GM12874 (cell line): Measurements from ENCODE around the gene CLN6.

Experiments
- CTCF ChIP-seq: IDR thresholded peaks from 2 replicates; pipeline ENCODE4 v1.5.1; 2011; ENCODE audit warnings: low read depth, mild to moderate bottlenecking, control low read depth, low read length, moderate library complexity; ENCODE audit not compliant: insufficient read depth

The CLN6 gene

DNA sequence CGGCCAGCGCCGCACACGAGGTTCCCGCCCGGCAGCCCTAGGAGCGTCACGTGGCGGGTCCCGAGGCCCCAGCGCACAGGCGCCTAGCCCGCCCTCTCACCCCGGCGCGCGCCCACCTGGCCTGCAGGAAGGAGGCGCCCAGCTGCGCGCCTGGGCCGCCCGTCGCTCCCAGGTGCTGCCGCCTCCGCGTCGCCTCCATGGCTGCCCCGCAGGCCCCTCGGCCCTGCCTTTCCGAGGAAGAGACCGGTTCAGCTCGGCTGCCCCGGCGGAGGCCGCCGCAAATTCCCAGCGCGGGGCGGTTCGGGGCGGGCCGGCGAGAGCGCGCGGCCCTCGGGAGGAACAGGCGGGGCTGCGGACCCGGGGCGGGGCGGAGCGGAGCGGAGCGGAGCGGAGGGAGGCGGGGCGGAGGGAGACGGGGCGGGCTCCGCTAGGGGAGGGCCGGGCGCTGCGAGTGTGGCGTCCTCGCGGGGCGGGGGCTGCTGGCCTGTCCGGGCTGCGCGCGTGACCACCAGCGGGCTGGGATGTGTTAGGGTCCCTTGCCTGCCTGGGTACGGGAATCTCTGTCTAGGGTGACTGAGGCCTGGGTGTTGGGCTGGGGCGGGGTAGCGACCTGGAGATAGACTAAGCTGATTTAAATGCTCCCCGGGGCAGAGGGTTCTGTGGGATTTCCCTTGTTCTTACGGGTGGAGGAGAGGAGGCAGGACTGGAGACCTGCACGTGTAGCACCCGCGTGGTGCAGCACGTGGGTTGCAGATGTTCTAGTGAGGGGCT, at the start of gene CLN6:
Gene CLN6 (minus strand): TSS at position 343 of the 771 bp plus-strand sequence. CDS start 144 bp downstream, at position 199.
- 0 out of 2 replicates have a peak, but pooled peaks have one; percentile 1 for TF ChIP-seq CTCF

- TF ChIP-seq CTCF = no peak
Measured at GRCh38 chr15:68278595-68279405, 49.3 kb upstream of the CLN6 start.

GRCh38 chr15:68278345-68278594, 48.7 kb upstream of the CLN6 start:
- TF ChIP-seq CTCF = peak; percentile 71

DNA sequence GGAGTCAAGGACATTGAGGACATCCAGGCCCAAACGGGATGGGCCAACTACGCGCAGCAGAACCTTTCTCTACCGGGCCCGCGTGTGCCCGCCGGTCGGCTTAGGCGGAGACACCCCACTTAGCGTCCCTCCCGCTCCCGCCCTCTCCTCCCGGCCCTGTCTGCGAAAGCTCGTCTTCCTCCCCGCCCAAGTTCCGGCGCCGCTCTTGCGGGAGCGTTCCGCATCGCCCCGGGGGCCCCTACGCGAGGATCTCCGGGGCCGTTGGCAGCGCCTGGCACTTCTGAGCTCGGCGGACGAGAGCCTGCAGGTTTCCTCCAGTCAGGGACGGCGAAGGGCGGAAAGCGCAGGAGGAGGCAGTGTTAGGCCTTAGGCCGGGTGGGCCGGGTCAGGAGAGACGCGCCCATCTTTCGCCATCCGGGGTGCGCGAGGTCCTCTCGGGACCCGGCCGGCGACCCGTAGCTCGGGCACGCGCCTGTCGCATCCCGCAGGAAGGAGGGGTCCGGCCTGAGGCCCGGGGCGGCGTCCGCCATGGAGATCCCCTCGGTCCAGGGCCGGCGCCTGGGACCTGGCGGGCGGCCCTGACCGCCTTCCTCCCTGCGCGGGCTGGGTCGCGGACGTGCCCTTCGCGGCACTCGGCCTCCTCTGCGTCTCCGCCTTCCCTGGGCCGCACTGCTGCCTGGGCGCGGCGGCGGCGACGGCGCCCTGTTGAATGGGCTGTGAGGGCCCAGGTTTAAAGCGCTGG, 48.2 kb upstream of the CLN6 start, which contains the start of gene FEM1B:
Gene FEM1B (plus strand): TSS at position 143 of the 742 bp plus-strand sequence. CDS start 673 bp downstream, outside the sequence.
- no peak for TF ChIP-seq CTCF

GRCh38 chr15:68277131-68277602, 47.6 kb upstream of the CLN6 start:
- no peak for TF ChIP-seq CTCF

- no peak for TF ChIP-seq CTCF
Measured at GRCh38 chr15:68276668-68277067, 47.1 kb upstream of the CLN6 start.
